ENCODE data around the gene SEPTIN12. TPM values are rescaled to one million over a fixed set of nuclear protein-coding genes. Genes with fewer than 3 reads are reported as not detected.

Gene SEPTIN12
- total RNA-seq, 1 donor from 2014 or later: not detected

- no peaks in the 10 kb centered on the region for H3K4me1 Mint-ChIP-seq (ENCODE audit: unreplicated experiment)
- H3K27ac Mint-ChIP-seq (ENCODE audit: unreplicated experiment): no peak overlapping the region
- DNase-seq (ENCODE audit: extremely low spot score, unreplicated experiment): no peak
- no peaks in the 10 kb centered on the region for H3K27me3 Mint-ChIP-seq (ENCODE audit: unreplicated experiment)
- H3K9me3 Mint-ChIP-seq (ENCODE audit: unreplicated experiment): no peaks in the 10 kb centered on the region
- H3K4me3 Mint-ChIP-seq (ENCODE audit: unreplicated experiment): no peak overlapping the region
- H3K36me3 Mint-ChIP-seq (ENCODE audit: unreplicated experiment): peaks cover 44% of the 10 kb centered on the region
- no peak for TF ChIP-seq CTCF (IDR thresholded peaks at IDR 0.05)
Observed at GRCh38 chr16:4820652-4821051, 32.5 kb upstream of the SEPTIN12 start.

- Mint-ChIP-seq H3K27ac (ENCODE audit: unreplicated experiment) (no peak overlapping the region), H3K27me3 (ENCODE audit: unreplicated experiment) (no peaks in the 10 kb centered on the region), H3K4me3 (ENCODE audit: unreplicated experiment) (no peak overlapping the region), H3K36me3 (ENCODE audit: unreplicated experiment) (peaks cover 41% of the 10 kb centered on the region), H3K4me1 (ENCODE audit: unreplicated experiment) (no peaks in the 10 kb centered on the region), H3K9me3 (ENCODE audit: unreplicated experiment) (no peaks in the 10 kb centered on the region)
- TF ChIP-seq CTCF (IDR thresholded peaks at IDR 0.05): no peak
- DNase-seq (ENCODE audit: extremely low spot score, unreplicated experiment): no peak
Observed at GRCh38 chr16:4814542-4815173, 26.5 kb upstream of the SEPTIN12 start.

- H3K36me3 Mint-ChIP-seq (ENCODE audit: unreplicated experiment): peaks cover 39% of the 10 kb centered on the region
- no peak for DNase-seq (ENCODE audit: extremely low spot score, unreplicated experiment)
- H3K27ac Mint-ChIP-seq (ENCODE audit: unreplicated experiment): no peak overlapping the region
Observed at GRCh38 chr16:4814046-4814445, 25.9 kb upstream of the SEPTIN12 start.

GRCh38 chr16:4813251-4814003 lies 25.3 kb upstream of the SEPTIN12 start:
- Mint-ChIP-seq H3K4me1 (ENCODE audit: unreplicated experiment) (no peaks in the 10 kb centered on the region), H3K4me3 (ENCODE audit: unreplicated experiment) (no peak overlapping the region), H3K27me3 (ENCODE audit: unreplicated experiment) (no peaks in the 10 kb centered on the region), H3K27ac (ENCODE audit: unreplicated experiment) (no peak overlapping the region), H3K9me3 (ENCODE audit: unreplicated experiment) (no peaks in the 10 kb centered on the region), H3K36me3 (ENCODE audit: unreplicated experiment) (peaks cover 34% of the 10 kb centered on the region)
- TF ChIP-seq CTCF (IDR thresholded peaks at IDR 0.05): no peak
- DNase-seq (ENCODE audit: extremely low spot score, unreplicated experiment): no peak

More at GRCh38 chr16:4814046-4814445, 25.9 kb upstream of the SEPTIN12 start:
- no peak for TF ChIP-seq CTCF (IDR thresholded peaks at IDR 0.05)
- Mint-ChIP-seq H3K27me3 (ENCODE audit: unreplicated experiment) (no peaks in the 10 kb centered on the region), H3K4me1 (ENCODE audit: unreplicated experiment) (no peaks in the 10 kb centered on the region), H3K9me3 (ENCODE audit: unreplicated experiment) (no peaks in the 10 kb centered on the region), H3K4me3 (ENCODE audit: unreplicated experiment) (no peak overlapping the region)

- H3K27me3 Mint-ChIP-seq (ENCODE audit: unreplicated experiment): no peaks in the 10 kb centered on the region
- H3K27ac Mint-ChIP-seq (ENCODE audit: unreplicated experiment): no peak overlapping the region
- no peak for TF ChIP-seq CTCF (IDR thresholded peaks at IDR 0.05)
- H3K4me3 Mint-ChIP-seq (ENCODE audit: unreplicated experiment): no peak overlapping the region
- H3K9me3 Mint-ChIP-seq (ENCODE audit: unreplicated experiment): no peaks in the 10 kb centered on the region
- no peak for DNase-seq (ENCODE audit: extremely low spot score, unreplicated experiment)
- H3K36me3 Mint-ChIP-seq (ENCODE audit: unreplicated experiment): peaks cover 36% of the 10 kb centered on the region
- H3K4me1 Mint-ChIP-seq (ENCODE audit: unreplicated experiment): no peaks in the 10 kb centered on the region
Observed at GRCh38 chr16:4811773-4812172, 23.6 kb upstream of the SEPTIN12 start.

All from osteocyte (in vitro differentiated cells).